ENCODE results near the gene CDK5RAP2. TPM values are rescaled to one million over a fixed set of nuclear protein-coding genes. Genes with fewer than 3 reads are reported as not detected.

Gene CDK5RAP2
- polyA plus RNA-seq, 1 donor (not counting 4 experiments of a cell fraction or from before 2014, with no cell fraction given): 22.4 TPM

GRCh38 chr9:120542701-120543490 lies 37.1 kb downstream of the CDK5RAP2 start:
- no peak overlapping the region for H3K4me2 ChIP-seq (ENCODE audit: control insufficient read depth, extremely low read depth, insufficient read depth, low read depth, low read length)
- H3K27ac ChIP-seq (ENCODE audit: control insufficient read depth, insufficient read depth, low read length): no peak overlapping the region
- no peak for DNase-seq (ENCODE audit: low read depth, low spot score)
- no peak for FAIRE-seq
- no peak overlapping the region for H3K9ac ChIP-seq (ENCODE audit: control insufficient read depth, extremely low read depth, insufficient read depth, low read length)
- H3K79me2 ChIP-seq (ENCODE audit: control insufficient read depth, insufficient read depth, low read length): peaks cover 2% of the 10 kb centered on the region
- H3K36me3 ChIP-seq (ENCODE audit: control insufficient read depth in 2 of 2, extremely low read depth in 1 of 2, insufficient read depth in 2 of 2, low read length in 2 of 2): peaks cover 8 to 41% of the 10 kb centered on the region in 2 experiments
- no peaks in the 10 kb centered on the region for H3K9me3 ChIP-seq (ENCODE audit: control insufficient read depth, low read depth, low read length)
- peaks cover 2% of the 10 kb centered on the region for H3K9me1 ChIP-seq (ENCODE audit: control insufficient read depth, extremely low read depth, insufficient read depth, low read length)
- dilution Hi-C loops (cut with MboI; ENCODE audit: extremely low pct_ligation_motif_present, low sequenced_read_pairs): no loop called here
- H4K20me1 ChIP-seq (ENCODE audit: control insufficient read depth, extremely low read depth, insufficient read depth, low read length): no peaks in the 10 kb centered on the region
- H3K4me1 ChIP-seq (ENCODE audit: control insufficient read depth, extremely low read depth, insufficient read depth, low read length): no peaks in the 10 kb centered on the region
- TF ChIP-seq EZH2 (IDR thresholded peaks at IDR 0.05; ENCODE audit: low read length): no peak
- TF ChIP-seq CTCF (optimal IDR thresholded peaks at IDR 0.05 in 1 of 3, IDR thresholded peaks at IDR 0.05 in 1 of 3, conservative IDR thresholded peaks at IDR 0.05 in 1 of 3; ENCODE audit: extremely low read depth in 1 of 3, insufficient read depth in 2 of 3, low read length in 3 of 3): no peak
- no peak overlapping the region for H2AFZ ChIP-seq (ENCODE audit: control insufficient read depth, low read length)
- no peaks in the 10 kb centered on the region for H3K27me3 ChIP-seq (ENCODE audit: control insufficient read depth, extremely low read depth, insufficient read depth, low read length)
- H3K4me3 ChIP-seq (ENCODE audit: control insufficient read depth in 2 of 3, extremely low read depth in 1 of 3, insufficient read depth in 2 of 3, low read depth in 1 of 3, low read length in 3 of 3): no peak overlapping the region

GRCh38 chr9:120541921-120542320 lies 38.0 kb downstream of the CDK5RAP2 start:
- H4K20me1 ChIP-seq (ENCODE audit: control insufficient read depth, extremely low read depth, insufficient read depth, low read length): no peaks in the 10 kb centered on the region
- dilution Hi-C loops (cut with MboI; ENCODE audit: extremely low pct_ligation_motif_present, low sequenced_read_pairs): no loop called here
- H3K4me2 ChIP-seq (ENCODE audit: control insufficient read depth, extremely low read depth, insufficient read depth, low read depth, low read length): no peak overlapping the region
- H3K9me3 ChIP-seq (ENCODE audit: control insufficient read depth, low read depth, low read length): no peaks in the 10 kb centered on the region
- no peak overlapping the region for H3K9ac ChIP-seq (ENCODE audit: control insufficient read depth, extremely low read depth, insufficient read depth, low read length)
- peaks cover under 1% of the 10 kb centered on the region for H3K79me2 ChIP-seq (ENCODE audit: control insufficient read depth, insufficient read depth, low read length)
- no peak overlapping the region for H3K4me3 ChIP-seq (ENCODE audit: control insufficient read depth in 2 of 3, extremely low read depth in 1 of 3, insufficient read depth in 2 of 3, low read depth in 1 of 3, low read length in 3 of 3)
- DNase-seq (ENCODE audit: low read depth, low spot score) (no peak), FAIRE-seq (no peak)
- no peak overlapping the region for H2AFZ ChIP-seq (ENCODE audit: control insufficient read depth, low read length)
- H3K27me3 ChIP-seq (ENCODE audit: control insufficient read depth, extremely low read depth, insufficient read depth, low read length): no peaks in the 10 kb centered on the region
- H3K9me1 ChIP-seq (ENCODE audit: control insufficient read depth, extremely low read depth, insufficient read depth, low read length): peaks cover 2% of the 10 kb centered on the region
- no peak overlapping the region for H3K27ac ChIP-seq (ENCODE audit: control insufficient read depth, insufficient read depth, low read length)
- TF ChIP-seq EZH2 (IDR thresholded peaks at IDR 0.05; ENCODE audit: low read length): no peak
- TF ChIP-seq CTCF (optimal IDR thresholded peaks at IDR 0.05 in 1 of 3, IDR thresholded peaks at IDR 0.05 in 1 of 3, conservative IDR thresholded peaks at IDR 0.05 in 1 of 3; ENCODE audit: extremely low read depth in 1 of 3, insufficient read depth in 2 of 3, low read length in 3 of 3): no peak
- peaks cover 8 to 37% of the 10 kb centered on the region in 2 experiments for H3K36me3 ChIP-seq (ENCODE audit: control insufficient read depth in 2 of 2, extremely low read depth in 1 of 2, insufficient read depth in 2 of 2, low read length in 2 of 2)
- no peaks in the 10 kb centered on the region for H3K4me1 ChIP-seq (ENCODE audit: control insufficient read depth, extremely low read depth, insufficient read depth, low read length)
